HepG2 (cell line): ENCODE data around the gene IL2RA. TPM values are rescaled to one million over a fixed set of nuclear protein-coding genes. Genes with fewer than 3 reads are reported as not detected.

Source experiments
- FIP1L1 ChIP-seq: fragments of 200-400 bp; formaldehyde crosslinking; IDR thresholded peaks from 2 replicates; pipeline ENCODE4 v1.6.1; 2018; ENCODE audit warnings: low read depth, mild to moderate bottlenecking, low read length, moderate library complexity, borderline replicate concordance; ENCODE audit not compliant: insufficient read depth
- FOXM1 ChIP-seq: sonication (generic); formaldehyde crosslinking; IDR thresholded peaks from 2 replicates; pipeline ENCODE4 v1.5.0; 2020; ENCODE audit warnings: missing genetic modification reagents
- FOXP1 ChIP-seq, 2 experiments: fragments of 450-650 bp in 1 of 2; IDR thresholded peaks; 2 replicates each; pipeline ENCODE4 v1.6.1; 2017 to 2018; ENCODE audit warnings: antibody characterized with exemption in 1 of 2
- HCFC1 ChIP-seq: fragments of 150-350 bp; IDR thresholded peaks from 2 replicates; pipeline ENCODE4 v1.6.1; 2014; ENCODE audit warnings: low read depth, low read length
- KLF11 ChIP-seq: IDR thresholded peaks from 2 replicates; pipeline ENCODE4 v1.6.1; 2016; ENCODE audit warnings: missing compliant biosample characterization
- PITX1 ChIP-seq: sonication (generic); formaldehyde crosslinking; IDR thresholded peaks from 2 replicates; pipeline ENCODE4 v1.5.1; 2020; ENCODE audit warnings: mild to moderate bottlenecking, missing genetic modification reagents
- PTBP1 ChIP-seq: fragments of 200-400 bp; formaldehyde crosslinking; IDR thresholded peaks from 2 replicates; pipeline ENCODE4 v1.6.1; 2018; ENCODE audit warnings: low read length, low read depth; ENCODE audit not compliant: poor library complexity, severe bottlenecking
- RELA ChIP-seq: sonication (generic); formaldehyde crosslinking; IDR thresholded peaks from 2 replicates; pipeline ENCODE4 v1.4.0; 2020; ENCODE audit warnings: missing genetic modification reagents
- SNAPC2 ChIP-seq: sonication (generic); formaldehyde crosslinking; IDR thresholded peaks from 2 replicates; pipeline ENCODE4 v1.8.1; 2022; ENCODE audit warnings: mild to moderate bottlenecking, missing genetic modification reagents
- ZBTB7B ChIP-seq: sonication (generic); formaldehyde crosslinking; IDR thresholded peaks from 2 replicates; pipeline ENCODE4 v1.4.0; 2020; ENCODE audit warnings: missing genetic modification reagents
- ZFP90 ChIP-seq: sonication (generic); formaldehyde crosslinking; IDR thresholded peaks from 2 replicates; pipeline ENCODE4 v1.8.0; 2022; ENCODE audit warnings: missing genetic modification reagents, mild to moderate bottlenecking, inconsistent platforms, borderline replicate concordance
- ZNF468 ChIP-seq: sonication (generic); formaldehyde crosslinking; IDR thresholded peaks from 2 replicates; pipeline ENCODE4 v1.8.0; 2022; ENCODE audit warnings: mild to moderate bottlenecking, moderate library complexity, missing genetic modification reagents
- ZNF720 ChIP-seq: sonication (generic); formaldehyde crosslinking; IDR thresholded peaks from 2 replicates; pipeline ENCODE4 v1.4.0; 2020; ENCODE audit warnings: missing genetic modification reagents
- polyA plus RNA-seq, 8 experiments: library from polyadenylated mRNA; depleted of rRNA in 3 of 8; stranded (reverse) in 7 of 8; unstranded in 1 of 8; fragments of >200 nt; fragmentation: Illumina TruSeq in 4 of 8; extraction: Trizol in 4 of 8; gene quantifications; 2 replicates each; pipeline versions ENCODE4 v1.2.1 to v1.2.3, GENCODE V29; 2011 to 2016; ENCODE audit warnings: low read depth in 4 of 8, missing spikeins in 1 of 8, mixed read lengths in 1 of 8; ENCODE audit not compliant: insufficient read depth in 1 of 8
- total RNA-seq, 5 experiments: library from RNA; depleted of rRNA; stranded (reverse); fragments of >200 nt; fragmentation: Illumina TruSeq; extraction: Trizol; gene quantifications; 2 replicates each; pipeline ENCODE4 v1.2.3, GENCODE V29; 2016; ENCODE audit warnings: low read depth in 1 of 5
- TF ChIP-seq, protein P1 (sequence below): sonication (generic); formaldehyde crosslinking; IDR thresholded peaks from 2 replicates; pipeline ENCODE4 v1.4.0; 2020; ENCODE audit warnings: missing genetic modification reagents
- TF ChIP-seq, protein P2 (sequence below): sonication (generic); formaldehyde crosslinking; IDR thresholded peaks from 2 replicates; pipeline ENCODE4 v1.8.1; 2023; ENCODE audit warnings: mild to moderate bottlenecking, missing genetic modification reagents, borderline replicate concordance
- TF ChIP-seq, protein P3 (sequence below): fragments of 450-650 bp; IDR thresholded peaks from 2 replicates; pipeline ENCODE4 v1.6.1; 2017
- TF ChIP-seq, protein P4 (sequence below): sonication (generic); formaldehyde crosslinking; IDR thresholded peaks from 2 replicates; pipeline ENCODE4 v1.5.0; 2020; ENCODE audit warnings: mild to moderate bottlenecking, missing genetic modification reagents, borderline replicate concordance
- TF ChIP-seq, protein P5 (sequence below): IDR thresholded peaks from 2 replicates; pipeline ENCODE4 v1.6.1; 2018; ENCODE audit warnings: missing genetic modification reagents
- TF ChIP-seq, protein P6 (sequence below): sonication (generic); formaldehyde crosslinking; IDR thresholded peaks from 2 replicates; pipeline ENCODE4 v1.5.1; 2020; ENCODE audit warnings: mild to moderate bottlenecking, missing genetic modification reagents, moderate library complexity
- TF ChIP-seq, protein P7 (sequence below): sonication (generic); formaldehyde crosslinking; IDR thresholded peaks from 2 replicates; pipeline ENCODE4 v1.4.0; 2020; ENCODE audit warnings: missing genetic modification reagents; ENCODE audit errors: not compliant biosample characterization

IL2RA gene
- total and polyA plus RNA-seq, 2 of the 13 experiments (the other 11 are each of a cell fraction or from before 2014, with no cell fraction given): not detected

DNA sequence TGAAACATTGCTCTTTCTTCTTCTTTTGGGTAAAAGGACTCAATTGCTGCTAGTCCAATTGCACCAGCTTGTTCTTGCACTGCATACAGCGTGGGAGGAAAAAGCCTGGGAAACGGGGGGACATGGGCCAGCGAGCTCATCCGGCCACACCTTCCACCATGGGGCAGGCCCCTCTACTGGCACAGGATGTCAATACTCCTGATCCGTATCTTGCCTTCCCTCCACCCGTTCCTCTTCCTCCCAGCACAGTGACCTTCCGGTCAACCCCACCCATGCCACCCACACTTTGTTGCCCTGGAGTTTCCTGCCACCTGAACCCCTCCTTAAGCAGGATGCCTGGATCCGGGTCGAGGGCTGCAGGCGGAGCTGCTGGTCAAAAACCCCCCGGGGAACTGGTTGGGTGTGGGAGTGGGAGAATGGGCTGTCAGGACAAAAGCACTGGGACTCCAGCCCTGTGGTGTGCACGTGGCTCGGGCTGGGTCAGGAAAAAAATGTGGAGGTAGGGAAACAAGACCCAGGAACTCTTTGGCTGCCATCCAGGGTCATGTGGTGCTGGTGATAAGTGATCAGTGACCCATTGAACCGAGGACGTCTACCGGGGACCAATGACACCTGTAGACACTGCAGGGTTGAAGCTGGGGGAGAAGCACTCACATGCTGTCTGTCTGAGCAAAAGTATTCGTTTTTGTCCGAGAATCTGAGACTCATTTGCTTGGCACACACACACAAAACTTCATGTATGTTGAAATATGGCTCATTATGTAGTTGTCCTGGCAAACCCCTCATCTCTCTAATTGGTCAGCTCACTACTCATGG is 8.1 kb downstream of the IL2RA start (continued):
- TF ChIP-seq ZBTB7B (CRISPR knock-in tag) (no peak), SNAPC2 (0 out of 2 replicates have a peak, but pooled peaks have one; percentile 42), ZFP90 (CRISPR knock-in tag) (no peak), RELA (CRISPR knock-in tag) (no peak), FOXM1 (CRISPR knock-in tag) (no peak), HCFC1 (no peak), FOXP1 (IDR thresholded peaks at IDR 0.05) (no peak), FOXP1 (CRISPR knock-in tag; IDR thresholded peaks at IDR 0.05) (0 out of 2 replicates have a peak, but pooled peaks have one; percentile 18), ZNF720 (CRISPR knock-in tag) (no peak), PTBP1 (no peak), PITX1 (CRISPR knock-in tag) (0 out of 2 replicates have a peak, but pooled peaks have one; percentile 21), KLF11 (no peak), ZNF468 (CRISPR knock-in tag) (no peak), FIP1L1 (no peak)
- TF ChIP-seq, protein P1, sequence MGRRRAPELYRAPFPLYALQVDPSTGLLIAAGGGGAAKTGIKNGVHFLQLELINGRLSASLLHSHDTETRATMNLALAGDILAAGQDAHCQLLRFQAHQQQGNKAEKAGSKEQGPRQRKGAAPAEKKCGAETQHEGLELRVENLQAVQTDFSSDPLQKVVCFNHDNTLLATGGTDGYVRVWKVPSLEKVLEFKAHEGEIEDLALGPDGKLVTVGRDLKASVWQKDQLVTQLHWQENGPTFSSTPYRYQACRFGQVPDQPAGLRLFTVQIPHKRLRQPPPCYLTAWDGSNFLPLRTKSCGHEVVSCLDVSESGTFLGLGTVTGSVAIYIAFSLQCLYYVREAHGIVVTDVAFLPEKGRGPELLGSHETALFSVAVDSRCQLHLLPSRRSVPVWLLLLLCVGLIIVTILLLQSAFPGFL (CRISPR knock-in tag): no peak
- TF ChIP-seq, protein P2, sequence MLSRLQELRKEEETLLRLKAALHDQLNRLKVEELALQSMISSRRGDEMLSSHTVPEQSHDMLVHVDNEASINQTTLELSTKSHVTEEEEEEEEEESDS (CRISPR knock-in tag): no peak
- TF ChIP-seq, protein P3, sequence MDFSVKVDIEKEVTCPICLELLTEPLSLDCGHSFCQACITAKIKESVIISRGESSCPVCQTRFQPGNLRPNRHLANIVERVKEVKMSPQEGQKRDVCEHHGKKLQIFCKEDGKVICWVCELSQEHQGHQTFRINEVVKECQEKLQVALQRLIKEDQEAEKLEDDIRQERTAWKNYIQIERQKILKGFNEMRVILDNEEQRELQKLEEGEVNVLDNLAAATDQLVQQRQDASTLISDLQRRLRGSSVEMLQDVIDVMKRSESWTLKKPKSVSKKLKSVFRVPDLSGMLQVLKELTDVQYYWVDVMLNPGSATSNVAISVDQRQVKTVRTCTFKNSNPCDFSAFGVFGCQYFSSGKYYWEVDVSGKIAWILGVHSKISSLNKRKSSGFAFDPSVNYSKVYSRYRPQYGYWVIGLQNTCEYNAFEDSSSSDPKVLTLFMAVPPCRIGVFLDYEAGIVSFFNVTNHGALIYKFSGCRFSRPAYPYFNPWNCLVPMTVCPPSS: no peak
- TF ChIP-seq, protein P4, sequence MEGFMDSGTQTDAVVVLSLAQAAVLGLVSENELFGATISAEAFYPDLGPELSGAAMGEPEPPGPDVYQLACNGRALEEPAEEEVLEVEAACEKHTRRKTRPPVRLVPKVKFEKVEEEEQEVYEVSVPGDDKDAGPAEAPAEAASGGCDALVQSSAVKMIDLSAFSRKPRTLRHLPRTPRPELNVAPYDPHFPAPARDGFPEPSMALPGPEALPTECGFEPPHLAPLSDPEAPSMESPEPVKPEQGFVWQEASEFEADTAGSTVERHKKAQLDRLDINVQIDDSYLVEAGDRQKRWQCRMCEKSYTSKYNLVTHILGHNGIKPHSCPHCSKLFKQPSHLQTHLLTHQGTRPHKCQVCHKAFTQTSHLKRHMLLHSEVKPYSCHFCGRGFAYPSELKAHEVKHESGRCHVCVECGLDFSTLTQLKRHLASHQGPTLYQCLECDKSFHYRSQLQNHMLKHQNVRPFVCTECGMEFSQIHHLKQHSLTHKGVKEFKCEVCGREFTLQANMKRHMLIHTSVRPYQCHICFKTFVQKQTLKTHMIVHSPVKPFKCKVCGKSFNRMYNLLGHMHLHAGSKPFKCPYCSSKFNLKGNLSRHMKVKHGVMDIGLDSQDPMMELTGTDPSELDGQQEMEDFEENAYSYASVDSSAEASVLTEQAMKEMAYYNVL (CRISPR knock-in tag): no peak
- TF ChIP-seq, protein P5, sequence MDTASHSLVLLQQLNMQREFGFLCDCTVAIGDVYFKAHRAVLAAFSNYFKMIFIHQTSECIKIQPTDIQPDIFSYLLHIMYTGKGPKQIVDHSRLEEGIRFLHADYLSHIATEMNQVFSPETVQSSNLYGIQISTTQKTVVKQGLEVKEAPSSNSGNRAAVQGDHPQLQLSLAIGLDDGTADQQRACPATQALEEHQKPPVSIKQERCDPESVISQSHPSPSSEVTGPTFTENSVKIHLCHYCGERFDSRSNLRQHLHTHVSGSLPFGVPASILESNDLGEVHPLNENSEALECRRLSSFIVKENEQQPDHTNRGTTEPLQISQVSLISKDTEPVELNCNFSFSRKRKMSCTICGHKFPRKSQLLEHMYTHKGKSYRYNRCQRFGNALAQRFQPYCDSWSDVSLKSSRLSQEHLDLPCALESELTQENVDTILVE (CRISPR knock-in tag): no peak
- TF ChIP-seq, protein P6, sequence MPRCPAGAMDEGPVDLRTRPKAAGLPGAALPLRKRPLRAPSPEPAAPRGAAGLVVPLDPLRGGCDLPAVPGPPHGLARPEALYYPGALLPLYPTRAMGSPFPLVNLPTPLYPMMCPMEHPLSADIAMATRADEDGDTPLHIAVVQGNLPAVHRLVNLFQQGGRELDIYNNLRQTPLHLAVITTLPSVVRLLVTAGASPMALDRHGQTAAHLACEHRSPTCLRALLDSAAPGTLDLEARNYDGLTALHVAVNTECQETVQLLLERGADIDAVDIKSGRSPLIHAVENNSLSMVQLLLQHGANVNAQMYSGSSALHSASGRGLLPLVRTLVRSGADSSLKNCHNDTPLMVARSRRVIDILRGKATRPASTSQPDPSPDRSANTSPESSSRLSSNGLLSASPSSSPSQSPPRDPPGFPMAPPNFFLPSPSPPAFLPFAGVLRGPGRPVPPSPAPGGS: no peak
- TF ChIP-seq, protein P7, sequence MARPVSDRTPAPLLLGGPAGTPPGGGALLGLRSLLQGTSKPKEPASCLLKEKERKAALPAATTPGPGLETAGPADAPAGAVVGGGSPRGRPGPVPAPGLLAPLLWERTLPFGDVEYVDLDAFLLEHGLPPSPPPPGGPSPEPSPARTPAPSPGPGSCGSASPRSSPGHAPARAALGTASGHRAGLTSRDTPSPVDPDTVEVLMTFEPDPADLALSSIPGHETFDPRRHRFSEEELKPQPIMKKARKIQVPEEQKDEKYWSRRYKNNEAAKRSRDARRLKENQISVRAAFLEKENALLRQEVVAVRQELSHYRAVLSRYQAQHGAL: no peak
